ENCODE data around the gene C16orf74.

Gene C16orf74

GRCh38 chr16:85734311-85735017 lies 16.4 kb downstream of the C16orf74 start:
- H3K4me1 ChIP-seq (ENCODE audit: control insufficient read depth, insufficient read depth, low read length, poor library complexity, severe bottlenecking), result peaks cover 19% of the 10 kb centered on the region
- no peaks in the 10 kb centered on the region for H3K9me3 ChIP-seq (ENCODE audit: control insufficient read depth, low read length)
- H3K36me3 ChIP-seq (ENCODE audit: control insufficient read depth, insufficient read depth, low read length), result no peaks in the 10 kb centered on the region
- no peaks in the 10 kb centered on the region for H3K27me3 ChIP-seq (replicated peaks; ENCODE audit: control insufficient read depth, insufficient read depth, low read length, poor library complexity, severe bottlenecking)
- H3K4me3 ChIP-seq (ENCODE audit: insufficient read depth, low read depth, low read length, poor library complexity, severe bottlenecking), result peak overlapping the region; percentile 15
- peak overlapping the region; percentile 32 for H3K27ac ChIP-seq (ENCODE audit: insufficient read depth, low read length, poor library complexity, severe bottlenecking)
- DNase-seq, result no peak

GRCh38 chr16:85733839-85734170 lies 17.1 kb downstream of the C16orf74 start:
- Histone ChIP-seq H3K9me3 (ENCODE audit: control insufficient read depth, low read length) (no peaks in the 10 kb centered on the region), H3K4me1 (ENCODE audit: control insufficient read depth, insufficient read depth, low read length, poor library complexity, severe bottlenecking) (peaks cover 19% of the 10 kb centered on the region), H3K27ac (ENCODE audit: insufficient read depth, low read length, poor library complexity, severe bottlenecking) (no peak overlapping the region), H3K4me3 (ENCODE audit: insufficient read depth, low read depth, low read length, poor library complexity, severe bottlenecking) (no peak overlapping the region), H3K36me3 (ENCODE audit: control insufficient read depth, insufficient read depth, low read length) (no peaks in the 10 kb centered on the region), H3K27me3 (replicated peaks; ENCODE audit: control insufficient read depth, insufficient read depth, low read length, poor library complexity, severe bottlenecking) (no peaks in the 10 kb centered on the region)
- no peak for DNase-seq

GRCh38 chr16:85733155-85733838 lies 17.6 kb downstream of the C16orf74 start:
- Histone ChIP-seq H3K27ac (ENCODE audit: insufficient read depth, low read length, poor library complexity, severe bottlenecking) (no peak overlapping the region), H3K36me3 (ENCODE audit: control insufficient read depth, insufficient read depth, low read length) (no peaks in the 10 kb centered on the region), H3K27me3 (replicated peaks; ENCODE audit: control insufficient read depth, insufficient read depth, low read length, poor library complexity, severe bottlenecking) (no peaks in the 10 kb centered on the region), H3K4me3 (ENCODE audit: insufficient read depth, low read depth, low read length, poor library complexity, severe bottlenecking) (no peak overlapping the region), H3K9me3 (ENCODE audit: control insufficient read depth, low read length) (no peaks in the 10 kb centered on the region), H3K4me1 (ENCODE audit: control insufficient read depth, insufficient read depth, low read length, poor library complexity, severe bottlenecking) (peaks cover 19% of the 10 kb centered on the region)
- DNase-seq, result no peak

GRCh38 chr16:85731179-85731578 lies 19.7 kb downstream of the C16orf74 start:
- DNase-seq, result no peak
- no peaks in the 10 kb centered on the region for H3K36me3 ChIP-seq (ENCODE audit: control insufficient read depth, insufficient read depth, low read length)
- H3K9me3 ChIP-seq (ENCODE audit: control insufficient read depth, low read length), result no peaks in the 10 kb centered on the region
- H3K4me3 ChIP-seq (ENCODE audit: insufficient read depth, low read depth, low read length, poor library complexity, severe bottlenecking), result no peak overlapping the region
- H3K27me3 ChIP-seq (replicated peaks; ENCODE audit: control insufficient read depth, insufficient read depth, low read length, poor library complexity, severe bottlenecking), result no peaks in the 10 kb centered on the region
- no peak overlapping the region for H3K27ac ChIP-seq (ENCODE audit: insufficient read depth, low read length, poor library complexity, severe bottlenecking)
- peaks cover 18% of the 10 kb centered on the region for H3K4me1 ChIP-seq (ENCODE audit: control insufficient read depth, insufficient read depth, low read length, poor library complexity, severe bottlenecking)

- no peaks in the 10 kb centered on the region for H3K9me3 ChIP-seq (ENCODE audit: control insufficient read depth, low read length)
- H3K36me3 ChIP-seq (ENCODE audit: control insufficient read depth, insufficient read depth, low read length), result no peaks in the 10 kb centered on the region
- no peaks in the 10 kb centered on the region for H3K27me3 ChIP-seq (replicated peaks; ENCODE audit: control insufficient read depth, insufficient read depth, low read length, poor library complexity, severe bottlenecking)
- no peak overlapping the region for H3K4me3 ChIP-seq (ENCODE audit: insufficient read depth, low read depth, low read length, poor library complexity, severe bottlenecking)
- DNase-seq, result no peak
- peaks cover 9% of the 10 kb centered on the region for H3K4me1 ChIP-seq (ENCODE audit: control insufficient read depth, insufficient read depth, low read length, poor library complexity, severe bottlenecking)
- no peak overlapping the region for H3K27ac ChIP-seq (ENCODE audit: insufficient read depth, low read length, poor library complexity, severe bottlenecking)
Observed at GRCh38 chr16:85730186-85730465, 20.8 kb downstream of the C16orf74 start.

GRCh38 chr16:85729452-85730185 lies 21.3 kb downstream of the C16orf74 start:
- no peaks in the 10 kb centered on the region for H3K36me3 ChIP-seq (ENCODE audit: control insufficient read depth, insufficient read depth, low read length)
- no peaks in the 10 kb centered on the region for H3K9me3 ChIP-seq (ENCODE audit: control insufficient read depth, low read length)
- H3K27ac ChIP-seq (ENCODE audit: insufficient read depth, low read length, poor library complexity, severe bottlenecking), result no peak overlapping the region
- DNase-seq, result no peak
- H3K27me3 ChIP-seq (replicated peaks; ENCODE audit: control insufficient read depth, insufficient read depth, low read length, poor library complexity, severe bottlenecking), result no peaks in the 10 kb centered on the region
- no peak overlapping the region for H3K4me3 ChIP-seq (ENCODE audit: insufficient read depth, low read depth, low read length, poor library complexity, severe bottlenecking)
- H3K4me1 ChIP-seq (ENCODE audit: control insufficient read depth, insufficient read depth, low read length, poor library complexity, severe bottlenecking), result peaks cover 5% of the 10 kb centered on the region

GRCh38 chr16:85728879-85729278 lies 22.0 kb downstream of the C16orf74 start:
- Histone ChIP-seq H3K27me3 (replicated peaks; ENCODE audit: control insufficient read depth, insufficient read depth, low read length, poor library complexity, severe bottlenecking) (no peaks in the 10 kb centered on the region), H3K9me3 (ENCODE audit: control insufficient read depth, low read length) (no peaks in the 10 kb centered on the region), H3K4me3 (ENCODE audit: insufficient read depth, low read depth, low read length, poor library complexity, severe bottlenecking) (no peak overlapping the region), H3K4me1 (ENCODE audit: control insufficient read depth, insufficient read depth, low read length, poor library complexity, severe bottlenecking) (no peaks in the 10 kb centered on the region), H3K36me3 (ENCODE audit: control insufficient read depth, insufficient read depth, low read length) (no peaks in the 10 kb centered on the region), H3K27ac (ENCODE audit: insufficient read depth, low read length, poor library complexity, severe bottlenecking) (no peak overlapping the region)
- DNase-seq, result no peak

GRCh38 chr16:85724936-85725335 lies 26.0 kb downstream of the C16orf74 start:
- no peak for DNase-seq
- no peak overlapping the region for H3K27ac ChIP-seq (ENCODE audit: insufficient read depth, low read length, poor library complexity, severe bottlenecking)
- H3K27me3 ChIP-seq (replicated peaks; ENCODE audit: control insufficient read depth, insufficient read depth, low read length, poor library complexity, severe bottlenecking), result no peaks in the 10 kb centered on the region
- no peak overlapping the region for H3K4me3 ChIP-seq (ENCODE audit: insufficient read depth, low read depth, low read length, poor library complexity, severe bottlenecking)
- no peaks in the 10 kb centered on the region for H3K9me3 ChIP-seq (ENCODE audit: control insufficient read depth, low read length)
- H3K36me3 ChIP-seq (ENCODE audit: control insufficient read depth, insufficient read depth, low read length), result no peaks in the 10 kb centered on the region
- no peaks in the 10 kb centered on the region for H3K4me1 ChIP-seq (ENCODE audit: control insufficient read depth, insufficient read depth, low read length, poor library complexity, severe bottlenecking)

GRCh38 chr16:85724126-85724879 lies 26.6 kb downstream of the C16orf74 start:
- no peak for DNase-seq
- Histone ChIP-seq H3K27me3 (replicated peaks; ENCODE audit: control insufficient read depth, insufficient read depth, low read length, poor library complexity, severe bottlenecking) (no peaks in the 10 kb centered on the region), H3K9me3 (ENCODE audit: control insufficient read depth, low read length) (no peaks in the 10 kb centered on the region), H3K36me3 (ENCODE audit: control insufficient read depth, insufficient read depth, low read length) (no peaks in the 10 kb centered on the region), H3K4me3 (ENCODE audit: insufficient read depth, low read depth, low read length, poor library complexity, severe bottlenecking) (no peak overlapping the region), H3K4me1 (ENCODE audit: control insufficient read depth, insufficient read depth, low read length, poor library complexity, severe bottlenecking) (no peaks in the 10 kb centered on the region), H3K27ac (ENCODE audit: insufficient read depth, low read length, poor library complexity, severe bottlenecking) (no peak overlapping the region)
